Measurements from ENCODE around the gene MAP3K20. TPM values are rescaled to one million over a fixed set of nuclear protein-coding genes. Genes with fewer than 3 reads are reported as not detected.
"Not testable (repeated sequence)": the region's sequence is repeated elsewhere in the genome, so short reads cannot be mapped to it uniquely, and the experiment has no call there.

MAP3K20 gene
- total RNA-seq, 3 donors from 2014 or later, result 8.8 to 238 (median 30.5) TPM

DNA sequence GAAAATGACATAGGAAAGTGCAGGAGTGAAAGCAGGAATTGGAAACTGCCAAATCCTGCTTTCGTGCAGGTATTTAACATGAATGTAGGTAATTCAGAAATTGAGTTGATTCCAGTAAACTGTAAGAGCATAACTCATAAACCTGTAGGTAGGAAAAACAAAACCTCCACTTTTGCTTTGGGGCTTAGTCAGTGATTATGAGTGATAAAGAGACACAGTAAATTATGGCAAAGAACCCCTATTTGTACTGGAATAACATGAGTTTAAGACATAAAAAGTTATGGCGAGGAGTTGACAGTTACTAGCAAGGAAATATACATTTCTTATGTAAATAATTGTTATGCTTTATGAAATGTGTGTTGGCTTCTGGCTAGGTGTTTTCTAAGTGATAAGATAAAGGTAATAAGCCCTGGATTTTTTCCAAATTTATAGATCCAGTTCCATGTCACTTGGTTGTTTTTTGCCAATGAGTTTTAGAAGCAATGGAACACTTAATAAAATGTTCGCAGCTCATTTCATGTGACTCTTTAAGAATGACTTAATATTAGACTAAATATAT lies 17.3 kb downstream of the MAP3K20 start:
- Histone ChIP-seq H3K4me3 (no peak overlapping the region), H3K4me1 (ENCODE audit: low read depth) (no peaks in the 10 kb centered on the region), H3K36me3 (ENCODE audit: low read depth) (no peaks in the 10 kb centered on the region), H3K9me3 (no peaks in the 10 kb centered on the region)
- ATAC-seq (peak; percentile 74), DNase-seq (no peak)
- TF ChIP-seq, protein P1, sequence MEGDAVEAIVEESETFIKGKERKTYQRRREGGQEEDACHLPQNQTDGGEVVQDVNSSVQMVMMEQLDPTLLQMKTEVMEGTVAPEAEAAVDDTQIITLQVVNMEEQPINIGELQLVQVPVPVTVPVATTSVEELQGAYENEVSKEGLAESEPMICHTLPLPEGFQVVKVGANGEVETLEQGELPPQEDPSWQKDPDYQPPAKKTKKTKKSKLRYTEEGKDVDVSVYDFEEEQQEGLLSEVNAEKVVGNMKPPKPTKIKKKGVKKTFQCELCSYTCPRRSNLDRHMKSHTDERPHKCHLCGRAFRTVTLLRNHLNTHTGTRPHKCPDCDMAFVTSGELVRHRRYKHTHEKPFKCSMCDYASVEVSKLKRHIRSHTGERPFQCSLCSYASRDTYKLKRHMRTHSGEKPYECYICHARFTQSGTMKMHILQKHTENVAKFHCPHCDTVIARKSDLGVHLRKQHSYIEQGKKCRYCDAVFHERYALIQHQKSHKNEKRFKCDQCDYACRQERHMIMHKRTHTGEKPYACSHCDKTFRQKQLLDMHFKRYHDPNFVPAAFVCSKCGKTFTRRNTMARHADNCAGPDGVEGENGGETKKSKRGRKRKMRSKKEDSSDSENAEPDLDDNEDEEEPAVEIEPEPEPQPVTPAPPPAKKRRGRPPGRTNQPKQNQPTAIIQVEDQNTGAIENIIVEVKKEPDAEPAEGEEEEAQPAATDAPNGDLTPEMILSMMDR (IDR thresholded peaks at IDR 0.05), result no peak
- intact Hi-C loops (cut with DNase I, micrococcal nuclease), result no loop called here

DNA sequence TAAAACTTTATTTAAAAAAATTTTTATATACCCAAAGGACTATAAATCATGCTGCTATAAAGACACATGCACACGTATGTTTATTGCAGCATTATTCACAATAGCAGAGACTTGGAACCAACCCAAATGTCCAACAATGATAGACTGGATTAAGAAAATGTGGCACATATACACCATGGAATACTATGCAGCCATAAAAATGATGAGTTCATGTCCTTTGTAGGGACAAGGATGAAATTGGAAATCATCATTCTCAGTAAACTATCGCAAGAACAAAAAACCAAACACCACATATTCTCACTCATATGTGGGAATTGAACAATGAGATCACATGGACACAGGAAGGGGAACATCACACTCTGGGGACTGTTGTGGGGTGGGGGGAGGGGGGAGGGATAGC lies 18.0 kb downstream of the MAP3K20 start:
- H3K4me1 ChIP-seq (ENCODE audit: low read depth); intact Hi-C loops (cut with DNase I, micrococcal nuclease); DNase-seq; ATAC-seq; H3K4me3 ChIP-seq; H3K9me3 ChIP-seq; H3K36me3 ChIP-seq (ENCODE audit: low read depth): not testable (repeated sequence)

DNA sequence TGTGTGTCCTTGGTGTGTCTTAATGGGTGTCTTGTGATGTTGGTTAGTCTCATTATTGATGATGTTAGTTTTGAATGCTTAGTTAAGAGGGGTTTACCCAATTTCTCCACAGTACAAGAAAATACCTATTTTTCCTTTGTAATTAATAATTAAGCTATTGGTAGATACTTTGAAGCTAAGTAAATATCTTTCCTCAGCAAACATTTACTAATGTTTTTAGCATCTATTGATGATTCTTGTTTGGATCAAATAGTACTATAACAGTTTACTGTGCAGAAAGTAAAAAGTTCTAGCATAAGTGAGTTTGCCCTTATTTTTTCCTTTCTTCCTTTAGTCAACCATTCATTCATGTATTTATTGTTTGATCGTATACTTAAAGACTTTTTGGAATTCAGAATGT lies 19.1 kb downstream of the MAP3K20 start:
- Histone ChIP-seq H3K36me3 (ENCODE audit: low read depth) (no peaks in the 10 kb centered on the region), H3K4me3 (no peak overlapping the region), H3K4me1 (ENCODE audit: low read depth) (no peaks in the 10 kb centered on the region), H3K9me3 (no peaks in the 10 kb centered on the region)
- TF ChIP-seq, protein P1 (IDR thresholded peaks at IDR 0.05), result no peak
- DNase-seq (no peak), ATAC-seq (no peak)
- intact Hi-C loops (cut with DNase I, micrococcal nuclease), result no loop called here

DNA sequence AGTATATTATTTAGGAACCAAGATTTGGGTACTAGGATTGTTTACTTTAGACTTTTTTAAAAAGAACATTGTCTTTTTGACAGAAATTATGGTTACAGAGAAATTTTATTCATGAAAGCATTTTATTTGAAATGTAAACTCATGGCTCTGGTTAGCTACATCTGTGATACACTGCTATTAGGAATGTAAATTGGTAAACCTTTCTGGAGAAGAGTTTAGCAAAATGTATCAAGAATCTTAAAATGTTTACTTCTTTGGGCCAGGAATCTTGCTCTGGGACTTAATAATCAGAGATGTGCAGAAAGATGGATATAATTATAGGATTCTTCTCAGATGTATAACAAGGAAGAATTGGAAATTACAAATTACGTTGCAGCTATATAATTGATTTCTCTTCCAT lies 19.7 kb downstream of the MAP3K20 start:
- H3K9me3 ChIP-seq, result no peaks in the 10 kb centered on the region
- ATAC-seq (no peak), DNase-seq (no peak)
- no peak overlapping the region for H3K4me3 ChIP-seq
- TF ChIP-seq, protein P1 (IDR thresholded peaks at IDR 0.05), result no peak
- intact Hi-C loops (cut with DNase I, micrococcal nuclease), result no loop called here
- H3K4me1 ChIP-seq (ENCODE audit: low read depth), result no peaks in the 10 kb centered on the region
- H3K36me3 ChIP-seq (ENCODE audit: low read depth), result no peaks in the 10 kb centered on the region

DNA sequence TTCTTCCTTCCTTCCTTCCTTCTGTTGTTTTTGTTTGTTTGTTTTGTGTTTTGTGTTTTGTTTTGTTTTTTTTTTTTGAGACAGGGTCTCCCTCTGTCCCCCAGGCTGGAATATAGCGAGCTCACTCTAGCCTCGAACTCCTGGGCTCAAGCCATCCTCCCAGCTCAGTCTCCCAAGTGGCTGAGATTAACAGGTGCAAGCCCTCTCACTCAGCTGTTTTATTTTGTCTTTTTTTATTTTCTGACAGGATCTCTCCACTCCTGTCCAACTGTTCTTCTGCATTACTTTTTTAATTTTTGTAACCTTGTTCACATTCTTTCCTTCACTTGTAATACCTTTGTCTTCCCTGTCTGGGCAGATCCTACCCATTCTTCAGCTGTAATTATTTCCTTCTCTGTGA lies 23.6 kb downstream of the MAP3K20 start:
- DNase-seq (no peak), ATAC-seq (no peak)
- Histone ChIP-seq H3K4me1 (ENCODE audit: low read depth) (no peaks in the 10 kb centered on the region), H3K36me3 (ENCODE audit: low read depth) (no peaks in the 10 kb centered on the region), H3K4me3 (no peak overlapping the region), H3K9me3 (no peaks in the 10 kb centered on the region)
- intact Hi-C loops (cut with DNase I, micrococcal nuclease), result no loop called here
- TF ChIP-seq, protein P1 (IDR thresholded peaks at IDR 0.05), result no peak

DNA sequence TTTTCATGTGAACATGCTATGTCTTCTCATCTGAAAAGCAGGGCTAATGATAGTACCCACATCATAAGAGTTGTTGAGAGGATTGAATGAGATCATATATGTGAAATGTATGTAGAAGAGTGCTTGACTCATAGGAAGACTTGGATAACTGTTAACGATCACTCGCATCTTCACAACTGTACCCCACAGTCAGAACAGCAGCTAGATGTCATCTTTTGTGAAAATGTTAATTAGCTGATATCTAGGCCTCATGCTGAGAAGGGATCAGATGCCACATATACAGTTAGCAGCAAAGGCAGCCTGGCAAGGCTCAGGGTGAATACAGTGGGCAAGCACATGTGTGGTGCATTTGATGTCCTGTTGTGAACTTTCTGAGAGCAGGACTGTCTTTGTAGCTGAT lies 24.2 kb downstream of the MAP3K20 start:
- intact Hi-C loops (cut with DNase I, micrococcal nuclease), result no loop called here

More for the DNA sequence above, 24.2 kb downstream of the MAP3K20 start:
- TF ChIP-seq, protein P1 (IDR thresholded peaks at IDR 0.05), result no peak
- DNase-seq (no peak), ATAC-seq (no peak)
- Histone ChIP-seq H3K36me3 (ENCODE audit: low read depth) (no peaks in the 10 kb centered on the region), H3K4me1 (ENCODE audit: low read depth) (no peaks in the 10 kb centered on the region), H3K4me3 (no peak overlapping the region), H3K9me3 (no peaks in the 10 kb centered on the region)
